ENCODE results near the gene SGIP1. TPM values are rescaled to one million over a fixed set of nuclear protein-coding genes. Genes with fewer than 3 reads are reported as not detected.

Gene SGIP1, protein sequence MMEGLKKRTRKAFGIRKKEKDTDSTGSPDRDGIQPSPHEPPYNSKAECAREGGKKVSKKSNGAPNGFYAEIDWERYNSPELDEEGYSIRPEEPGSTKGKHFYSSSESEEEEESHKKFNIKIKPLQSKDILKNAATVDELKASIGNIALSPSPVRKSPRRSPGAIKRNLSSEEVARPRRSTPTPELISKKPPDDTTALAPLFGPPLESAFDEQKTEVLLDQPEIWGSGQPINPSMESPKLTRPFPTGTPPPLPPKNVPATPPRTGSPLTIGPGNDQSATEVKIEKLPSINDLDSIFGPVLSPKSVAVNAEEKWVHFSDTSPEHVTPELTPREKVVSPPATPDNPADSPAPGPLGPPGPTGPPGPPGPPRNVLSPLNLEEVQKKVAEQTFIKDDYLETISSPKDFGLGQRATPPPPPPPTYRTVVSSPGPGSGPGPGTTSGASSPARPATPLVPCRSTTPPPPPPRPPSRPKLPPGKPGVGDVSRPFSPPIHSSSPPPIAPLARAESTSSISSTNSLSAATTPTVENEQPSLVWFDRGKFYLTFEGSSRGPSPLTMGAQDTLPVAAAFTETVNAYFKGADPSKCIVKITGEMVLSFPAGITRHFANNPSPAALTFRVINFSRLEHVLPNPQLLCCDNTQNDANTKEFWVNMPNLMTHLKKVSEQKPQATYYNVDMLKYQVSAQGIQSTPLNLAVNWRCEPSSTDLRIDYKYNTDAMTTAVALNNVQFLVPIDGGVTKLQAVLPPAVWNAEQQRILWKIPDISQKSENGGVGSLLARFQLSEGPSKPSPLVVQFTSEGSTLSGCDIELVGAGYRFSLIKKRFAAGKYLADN
- total RNA-seq: 0.81 and 3.2 TPM in 2 replicates

DNA sequence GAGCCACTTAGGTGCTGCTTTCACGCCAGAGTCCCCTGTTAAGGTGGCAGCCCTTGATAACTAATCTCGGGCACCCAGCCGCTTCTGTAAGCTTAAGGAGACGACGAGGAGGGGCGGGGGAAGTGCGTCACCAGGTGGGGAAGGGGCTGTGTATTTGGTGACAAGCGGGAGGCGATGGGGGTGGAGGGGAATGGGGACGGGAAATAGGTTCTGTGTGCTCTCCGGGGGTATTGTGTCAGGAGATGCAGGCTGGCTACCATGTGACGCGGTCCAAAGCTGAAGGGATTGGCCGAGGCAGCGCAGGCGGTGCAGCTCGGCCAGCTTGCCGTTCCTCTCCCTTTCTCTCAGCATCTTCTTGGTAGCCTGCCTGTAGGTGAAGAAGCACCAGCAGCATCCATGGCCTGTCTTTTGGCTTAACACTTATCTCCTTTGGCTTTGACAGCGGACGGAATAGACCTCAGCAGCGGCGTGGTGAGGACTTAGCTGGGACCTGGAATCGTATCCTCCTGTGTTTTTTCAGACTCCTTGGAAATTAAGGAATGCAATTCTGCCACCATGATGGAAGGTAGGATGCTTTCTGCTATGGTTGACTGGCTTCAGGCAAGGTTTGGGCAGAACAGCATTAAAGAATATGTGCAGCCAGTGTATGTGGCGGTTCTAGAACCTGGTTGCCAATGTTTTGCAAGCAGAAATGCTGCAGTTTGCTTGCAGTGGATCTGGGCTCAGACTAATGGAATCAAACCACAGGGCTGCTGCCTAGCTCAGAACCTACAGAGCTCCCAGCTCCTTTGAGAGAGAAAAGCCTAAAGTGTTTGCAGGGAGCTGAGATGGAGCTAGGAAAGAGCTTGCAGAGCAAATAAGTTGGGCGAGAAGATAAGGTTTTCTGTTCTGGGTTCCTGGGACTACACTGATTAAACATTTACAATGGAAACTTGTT lies at the start of gene SGIP1:
Gene SGIP1 (plus strand): TSS at position 350 of the 937 bp plus-strand sequence. CDS start 206 bp downstream, at position 556.

DNA sequence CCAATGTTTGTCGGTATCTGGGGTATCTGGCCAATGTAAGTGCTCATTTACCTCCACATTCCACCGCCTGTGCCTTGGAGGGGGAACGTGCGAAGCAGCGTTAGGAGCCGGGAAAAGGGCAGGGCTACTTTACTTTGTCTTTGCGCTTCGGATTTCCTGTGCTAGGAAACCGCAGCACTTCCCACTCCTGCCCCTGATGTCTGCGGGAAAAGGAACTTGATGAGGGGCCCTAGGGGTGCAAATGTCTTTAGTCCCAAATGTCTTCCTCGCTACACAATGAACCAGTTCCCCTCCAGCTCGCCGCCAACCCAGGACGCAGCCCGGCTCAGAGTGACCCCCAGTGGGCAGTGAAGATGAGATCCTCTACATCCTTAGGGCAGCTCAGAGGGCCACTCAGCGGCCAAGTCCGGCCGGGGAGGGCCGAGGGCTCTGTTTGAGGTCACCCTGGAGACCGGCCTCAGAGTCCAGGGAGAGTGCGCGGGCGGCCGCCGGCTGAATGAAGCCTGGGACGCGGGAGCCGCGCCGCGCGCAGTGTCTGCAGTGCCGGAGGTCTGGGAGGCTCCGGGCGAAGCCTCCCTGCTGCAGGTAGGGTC lies 218.1 kb downstream of the SGIP1 start, which contains the start of gene DYNLT5:
Gene DYNLT5 (plus strand): TSS at position 460 of the 593 bp plus-strand sequence. CDS start 2,200 bp downstream, outside the sequence.

Other genes starting within 250 kb of the SGIP1 start
- gene DYNLT5, start 218.3 kb downstream of the SGIP1 start, total RNA-seq: 1.5 TPM in 1 of 2 replicates, not detected in the other